DOHH2 (cell line): ENCODE results near the gene BNC2.

Experiments
- H3F3A ChIP-seq: fragments of 200-600 bp; sonication (generic), shearing (Covaris generic); 2 replicates; pipeline ENCODE4 v1.6.0; 2016; ENCODE audit warnings: antibody characterized with exemption, mild to moderate bottlenecking; ENCODE audit not compliant: control insufficient read depth, insufficient read depth
- H3K27ac ChIP-seq: fragments of 200-600 bp; sonication (generic); 2 replicates; pipeline ENCODE4 v1.5.1; 2014; ENCODE audit warnings: low read depth, mild to moderate bottlenecking, low read length, moderate library complexity
- H3K27me3 ChIP-seq: fragments of 200-600 bp; sonication (generic); 2 replicates; pipeline ENCODE4 v1.6.1; 2014; ENCODE audit warnings: mild to moderate bottlenecking, low read length, mixed read lengths; ENCODE audit not compliant: control insufficient read depth
- H3K36me3 ChIP-seq: fragments of 200-600 bp; sonication (generic); 2 replicates; pipeline ENCODE4 v1.6.1; 2014; ENCODE audit warnings: mild to moderate bottlenecking, low read length, moderate library complexity, mixed read lengths; ENCODE audit not compliant: control insufficient read depth
- H3K4me1 ChIP-seq: fragments of 200-600 bp; sonication (generic); 2 replicates; pipeline ENCODE4 v1.6.1; 2014; ENCODE audit warnings: mild to moderate bottlenecking, low read length, mixed read lengths; ENCODE audit not compliant: control insufficient read depth
- H3K4me2 ChIP-seq: fragments of 200-600 bp; sonication (generic); 2 replicates; pipeline ENCODE4 v1.6.0; 2014; ENCODE audit warnings: mild to moderate bottlenecking, low read length, moderate library complexity
- H3K4me3 ChIP-seq: fragments of 200-600 bp; sonication (generic); 2 replicates; pipeline ENCODE4 v1.5.1; 2014; ENCODE audit warnings: mild to moderate bottlenecking, low read length, mixed read lengths
- H3K79me2 ChIP-seq: fragments of 200-600 bp; sonication (generic); 2 replicates; pipeline ENCODE4 v1.6.1; 2014; ENCODE audit warnings: mild to moderate bottlenecking, low read length, mixed read lengths; ENCODE audit not compliant: control insufficient read depth
- H3K9me2 ChIP-seq: fragments of 200-600 bp; sonication (generic); replicated peaks from 2 replicates; pipeline ENCODE4 v1.6.1; 2014; ENCODE audit warnings: mild to moderate bottlenecking, low read length, mixed read lengths; ENCODE audit not compliant: control insufficient read depth
- H3K9me3 ChIP-seq: fragments of 200-600 bp; sonication (generic); 2 replicates; pipeline ENCODE4 v1.6.1; 2014; ENCODE audit warnings: antibody characterized with exemption, low read length, mixed read lengths; ENCODE audit not compliant: control insufficient read depth, insufficient read depth
- H4K20me1 ChIP-seq: fragments of 200-600 bp; sonication (generic); 2 replicates; pipeline ENCODE4 v1.6.0; 2014; ENCODE audit warnings: low read depth, mild to moderate bottlenecking, antibody characterized with exemption, low read length, moderate library complexity; ENCODE audit not compliant: control insufficient read depth, insufficient read depth
- CTCF ChIP-seq: fragments of 200-600 bp; sonication (generic); IDR thresholded peaks from one replicate; pipeline ENCODE4 v1.5.1; 2014; ENCODE audit warnings: antibody characterized with exemption, mild to moderate bottlenecking, low read depth, low read length; ENCODE audit not compliant: poor library complexity, severe bottlenecking
- EZH2phosphoT487 ChIP-seq: fragments of 200-600 bp; sonication (generic); IDR thresholded peaks from 2 replicates; pipeline ENCODE4 v1.6.1; 2017; ENCODE audit warnings: borderline replicate concordance, mild to moderate bottlenecking, antibody characterized with exemption, low read length, moderate library complexity, mixed read lengths

BNC2 gene

DNA sequence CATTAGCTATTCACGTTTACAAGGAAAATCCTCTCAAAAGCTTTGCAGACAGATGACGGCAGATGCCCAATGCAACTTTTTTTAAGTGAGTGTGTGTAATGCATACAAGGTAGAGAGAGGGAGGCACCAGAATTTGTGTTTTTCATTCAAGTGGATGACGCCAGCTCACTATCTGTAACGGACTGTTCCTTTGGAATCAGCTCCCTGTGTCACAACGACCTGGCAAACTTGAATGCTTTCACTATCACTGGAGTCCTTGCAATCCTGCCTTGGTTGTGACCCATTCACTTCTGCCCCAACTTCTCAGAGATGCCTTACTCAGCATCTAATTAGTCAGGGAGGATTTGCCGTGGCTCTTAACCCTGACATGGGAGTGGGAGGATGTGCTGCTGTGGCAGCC lies 148.5 kb downstream of the BNC2 start:
- Histone ChIP-seq H3F3A (no peaks in the 10 kb centered on the region), H3K4me2 (no peak overlapping the region), H3K9me3 (no peaks in the 10 kb centered on the region), H3K4me3 (no peak overlapping the region), H4K20me1 (no peaks in the 10 kb centered on the region), H3K9me2 (no peaks in the 10 kb centered on the region), H3K27ac (no peak overlapping the region), H3K79me2 (no peaks in the 10 kb centered on the region), H3K4me1 (no peaks in the 10 kb centered on the region), H3K36me3 (no peaks in the 10 kb centered on the region), H3K27me3 (no peaks in the 10 kb centered on the region)
- TF ChIP-seq CTCF = no peak

DNA sequence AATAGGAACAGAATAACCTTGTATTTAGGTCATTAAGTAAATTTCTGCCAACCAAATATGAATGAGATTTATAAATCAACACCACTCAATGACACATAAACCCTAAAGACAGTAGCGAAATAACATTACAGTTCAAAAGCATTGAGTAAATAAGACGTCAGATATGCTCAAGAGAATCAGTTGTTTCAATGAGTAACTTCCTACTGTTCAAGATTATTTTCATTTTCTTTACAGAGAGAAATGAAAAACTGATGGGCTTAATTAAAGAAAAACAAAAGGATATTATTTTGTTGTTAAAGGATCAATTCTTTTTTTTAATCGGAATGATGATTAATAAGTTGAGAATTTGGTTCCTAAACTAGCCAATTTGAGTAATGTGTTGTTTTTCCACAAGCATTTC lies 150.1 kb downstream of the BNC2 start:
- Histone ChIP-seq H3K36me3 (no peaks in the 10 kb centered on the region), H3K4me2 (no peak overlapping the region), H3K27me3 (no peaks in the 10 kb centered on the region), H3K9me2 (no peaks in the 10 kb centered on the region), H4K20me1 (no peaks in the 10 kb centered on the region), H3K27ac (no peak overlapping the region), H3K79me2 (no peaks in the 10 kb centered on the region), H3F3A (no peaks in the 10 kb centered on the region), H3K4me3 (no peak overlapping the region), H3K4me1 (no peaks in the 10 kb centered on the region), H3K9me3 (no peaks in the 10 kb centered on the region)
- TF ChIP-seq EZH2phosphoT487 (no peak), CTCF (no peak)

DNA sequence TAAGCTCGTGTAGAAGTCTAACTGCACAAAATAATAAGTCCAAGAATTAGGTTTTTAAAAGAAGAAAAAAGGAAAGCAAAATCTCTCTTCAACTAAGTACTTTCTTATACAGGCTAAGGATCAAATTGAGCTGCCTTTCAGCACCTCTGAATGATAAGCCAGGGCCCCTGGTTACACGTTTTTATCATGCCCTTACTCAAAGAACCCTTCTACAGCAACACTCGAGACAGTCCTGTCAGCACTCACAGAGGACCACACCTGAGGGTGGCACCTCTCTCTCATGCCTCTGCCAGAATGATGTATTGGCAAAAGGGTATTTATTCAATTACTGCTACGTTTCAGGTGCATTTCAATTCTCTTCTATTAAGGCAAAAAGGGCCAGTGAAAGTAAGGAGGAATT lies 150.5 kb downstream of the BNC2 start:
- Histone ChIP-seq H3F3A (no peaks in the 10 kb centered on the region), H4K20me1 (no peaks in the 10 kb centered on the region), H3K4me1 (no peaks in the 10 kb centered on the region), H3K4me3 (no peak overlapping the region), H3K9me2 (no peaks in the 10 kb centered on the region), H3K79me2 (no peaks in the 10 kb centered on the region), H3K9me3 (no peaks in the 10 kb centered on the region), H3K4me2 (no peak overlapping the region), H3K27ac (no peak overlapping the region), H3K27me3 (no peaks in the 10 kb centered on the region), H3K36me3 (no peaks in the 10 kb centered on the region)
- TF ChIP-seq CTCF = no peak
- no peak for TF ChIP-seq EZH2phosphoT487

- no peaks in the 10 kb centered on the region for H3K9me3 ChIP-seq
- H3K4me3 ChIP-seq = no peak overlapping the region
- no peaks in the 10 kb centered on the region for H4K20me1 ChIP-seq
- TF ChIP-seq EZH2phosphoT487 (no peak), CTCF (no peak)
- H3K79me2 ChIP-seq = no peaks in the 10 kb centered on the region
- H3K27ac ChIP-seq = no peak overlapping the region
- H3K4me1 ChIP-seq = no peaks in the 10 kb centered on the region
- no peaks in the 10 kb centered on the region for H3F3A ChIP-seq
- H3K4me2 ChIP-seq = no peak overlapping the region
- H3K36me3 ChIP-seq = no peaks in the 10 kb centered on the region
- no peaks in the 10 kb centered on the region for H3K27me3 ChIP-seq
- no peaks in the 10 kb centered on the region for H3K9me2 ChIP-seq
Observed at GRCh38 chr9:16718952-16719351, 151.5 kb downstream of the BNC2 start.
